Measurements from ENCODE around the gene SNX27. TPM values are rescaled to one million over a fixed set of nuclear protein-coding genes. Genes with fewer than 3 reads are reported as not detected.
"Not testable (repeated sequence)": the region's sequence is repeated elsewhere in the genome, so short reads cannot be mapped to it uniquely, and the experiment has no call there.

The SNX27 gene
- total RNA-seq, 1 donor from 2014 or later: 33.9 TPM

DNA sequence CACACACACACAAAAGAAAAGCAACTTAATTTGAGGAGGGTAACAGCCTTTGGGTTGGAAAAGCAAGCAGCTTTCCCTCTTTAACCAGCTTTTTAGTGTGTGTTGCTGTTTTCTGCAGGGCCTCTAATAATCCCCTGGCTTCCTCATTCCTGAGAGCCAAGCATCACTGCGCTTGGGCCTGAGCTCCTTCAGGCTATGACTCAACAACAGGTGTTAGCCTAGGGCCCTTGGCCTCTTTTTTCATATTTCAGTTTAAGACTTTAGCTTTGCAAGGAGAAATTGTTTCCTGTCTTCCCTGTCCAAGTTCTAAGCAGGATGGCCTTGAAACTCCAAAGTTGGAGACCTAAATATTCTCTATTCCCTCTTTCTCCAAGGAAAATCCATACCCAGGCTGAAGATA, 26.2 kb upstream of the SNX27 start:
- H3K4me3 Mint-ChIP-seq (ENCODE audit: unreplicated experiment): no peak overlapping the region
- TF ChIP-seq, protein P1, sequence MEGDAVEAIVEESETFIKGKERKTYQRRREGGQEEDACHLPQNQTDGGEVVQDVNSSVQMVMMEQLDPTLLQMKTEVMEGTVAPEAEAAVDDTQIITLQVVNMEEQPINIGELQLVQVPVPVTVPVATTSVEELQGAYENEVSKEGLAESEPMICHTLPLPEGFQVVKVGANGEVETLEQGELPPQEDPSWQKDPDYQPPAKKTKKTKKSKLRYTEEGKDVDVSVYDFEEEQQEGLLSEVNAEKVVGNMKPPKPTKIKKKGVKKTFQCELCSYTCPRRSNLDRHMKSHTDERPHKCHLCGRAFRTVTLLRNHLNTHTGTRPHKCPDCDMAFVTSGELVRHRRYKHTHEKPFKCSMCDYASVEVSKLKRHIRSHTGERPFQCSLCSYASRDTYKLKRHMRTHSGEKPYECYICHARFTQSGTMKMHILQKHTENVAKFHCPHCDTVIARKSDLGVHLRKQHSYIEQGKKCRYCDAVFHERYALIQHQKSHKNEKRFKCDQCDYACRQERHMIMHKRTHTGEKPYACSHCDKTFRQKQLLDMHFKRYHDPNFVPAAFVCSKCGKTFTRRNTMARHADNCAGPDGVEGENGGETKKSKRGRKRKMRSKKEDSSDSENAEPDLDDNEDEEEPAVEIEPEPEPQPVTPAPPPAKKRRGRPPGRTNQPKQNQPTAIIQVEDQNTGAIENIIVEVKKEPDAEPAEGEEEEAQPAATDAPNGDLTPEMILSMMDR (IDR thresholded peaks at IDR 0.05): no peak
- peaks cover 5% of the 10 kb centered on the region for H3K36me3 Mint-ChIP-seq (ENCODE audit: unreplicated experiment)
- H3K9me3 Mint-ChIP-seq (ENCODE audit: unreplicated experiment): peaks cover under 1% of the 10 kb centered on the region
- H3K4me1 Mint-ChIP-seq (ENCODE audit: unreplicated experiment): peaks cover 5% of the 10 kb centered on the region
- DNase-seq (ENCODE audit: extremely low spot score, unreplicated experiment): no peak
- no peak overlapping the region for H3K27ac Mint-ChIP-seq (ENCODE audit: unreplicated experiment)
- peaks cover 3% of the 10 kb centered on the region for H3K27me3 Mint-ChIP-seq (ENCODE audit: unreplicated experiment)

DNA sequence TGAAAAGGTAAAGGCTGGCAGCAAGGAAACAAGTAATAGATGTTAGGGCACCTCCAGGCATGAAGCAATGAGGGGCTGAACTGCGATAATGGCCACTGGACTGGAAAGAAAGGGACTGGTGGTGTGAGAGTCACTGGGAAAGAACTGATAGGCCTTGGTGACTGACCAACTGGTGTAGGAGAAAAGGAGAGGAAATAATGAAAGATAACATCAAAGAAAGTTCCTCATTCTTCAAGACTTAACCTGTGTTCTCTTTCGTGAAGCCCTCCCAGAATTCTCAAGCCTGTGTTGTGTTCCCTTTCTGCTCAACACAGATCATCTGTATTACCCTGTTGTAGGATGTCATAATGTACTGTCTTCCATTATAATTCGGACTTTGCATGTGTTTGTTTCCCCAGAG, 20.9 kb upstream of the SNX27 start:
- H3K27ac Mint-ChIP-seq (ENCODE audit: unreplicated experiment): no peak overlapping the region
- H3K9me3 Mint-ChIP-seq (ENCODE audit: unreplicated experiment): peaks cover 12% of the 10 kb centered on the region
- peaks cover 9% of the 10 kb centered on the region for H3K4me1 Mint-ChIP-seq (ENCODE audit: unreplicated experiment)
- DNase-seq (ENCODE audit: extremely low spot score, unreplicated experiment): no peak
- H3K36me3 Mint-ChIP-seq (ENCODE audit: unreplicated experiment): no peaks in the 10 kb centered on the region
- H3K27me3 Mint-ChIP-seq (ENCODE audit: unreplicated experiment): peaks cover 3% of the 10 kb centered on the region
- TF ChIP-seq, protein P1 (IDR thresholded peaks at IDR 0.05): no peak
- H3K4me3 Mint-ChIP-seq (ENCODE audit: unreplicated experiment): no peak overlapping the region

DNA sequence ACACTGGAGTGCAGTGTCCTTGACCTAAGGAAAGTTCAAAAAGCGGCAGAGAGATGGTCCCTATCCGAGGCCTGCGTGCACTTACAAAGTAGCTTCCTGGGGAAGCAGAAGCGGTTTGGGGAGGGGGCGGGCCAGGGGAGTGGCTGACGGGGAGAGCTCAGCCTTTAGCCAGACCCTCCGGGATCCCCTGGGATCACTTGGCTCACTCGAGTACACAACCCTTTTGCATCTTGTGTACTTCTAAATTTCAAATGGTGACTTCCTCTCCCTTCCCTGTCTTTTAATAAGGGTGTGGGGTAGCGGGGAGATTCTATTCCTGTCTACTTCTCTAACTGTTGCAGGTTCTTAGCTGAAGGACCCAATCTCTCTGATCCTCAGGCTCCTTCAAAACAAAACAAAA, 18.1 kb upstream of the SNX27 start:
- Mint-ChIP-seq H3K27me3 (ENCODE audit: unreplicated experiment) (peaks cover 3% of the 10 kb centered on the region), H3K36me3 (ENCODE audit: unreplicated experiment) (no peaks in the 10 kb centered on the region), H3K27ac (ENCODE audit: unreplicated experiment) (no peak overlapping the region), H3K4me3 (ENCODE audit: unreplicated experiment) (peak overlapping the region; percentile 34), H3K4me1 (ENCODE audit: unreplicated experiment) (peaks cover 24% of the 10 kb centered on the region), H3K9me3 (ENCODE audit: unreplicated experiment) (peaks cover 12% of the 10 kb centered on the region)
- TF ChIP-seq, protein P1 (IDR thresholded peaks at IDR 0.05): no peak
- no peak for DNase-seq (ENCODE audit: extremely low spot score, unreplicated experiment)

- no peak for DNase-seq (ENCODE audit: extremely low spot score, unreplicated experiment)
- no peak overlapping the region for H3K27ac Mint-ChIP-seq (ENCODE audit: unreplicated experiment)
- peak overlapping the region; percentile 34 for H3K4me3 Mint-ChIP-seq (ENCODE audit: unreplicated experiment)
- TF ChIP-seq, protein P1 (IDR thresholded peaks at IDR 0.05): peak; percentile 95
- H3K36me3 Mint-ChIP-seq (ENCODE audit: unreplicated experiment): no peaks in the 10 kb centered on the region
- peaks cover 3% of the 10 kb centered on the region for H3K27me3 Mint-ChIP-seq (ENCODE audit: unreplicated experiment)
- peaks cover 24% of the 10 kb centered on the region for H3K4me1 Mint-ChIP-seq (ENCODE audit: unreplicated experiment)
- H3K9me3 Mint-ChIP-seq (ENCODE audit: unreplicated experiment): peaks cover 12% of the 10 kb centered on the region
Observed at GRCh38 chr1:151594143-151594625, 17.7 kb upstream of the SNX27 start.

GRCh38 chr1:151596166-151596953, 15.5 kb upstream of the SNX27 start:
- no peaks in the 10 kb centered on the region for H3K36me3 Mint-ChIP-seq (ENCODE audit: unreplicated experiment)
- no peak overlapping the region for H3K4me3 Mint-ChIP-seq (ENCODE audit: unreplicated experiment)
- peak overlapping the region; percentile 44 for H3K27ac Mint-ChIP-seq (ENCODE audit: unreplicated experiment)
- no peaks in the 10 kb centered on the region for H3K27me3 Mint-ChIP-seq (ENCODE audit: unreplicated experiment)
- DNase-seq (ENCODE audit: extremely low spot score, unreplicated experiment): no peak
- peaks cover 24% of the 10 kb centered on the region for H3K4me1 Mint-ChIP-seq (ENCODE audit: unreplicated experiment)
- peaks cover 4% of the 10 kb centered on the region for H3K9me3 Mint-ChIP-seq (ENCODE audit: unreplicated experiment)
- TF ChIP-seq, protein P1 (IDR thresholded peaks at IDR 0.05): no peak

DNA sequence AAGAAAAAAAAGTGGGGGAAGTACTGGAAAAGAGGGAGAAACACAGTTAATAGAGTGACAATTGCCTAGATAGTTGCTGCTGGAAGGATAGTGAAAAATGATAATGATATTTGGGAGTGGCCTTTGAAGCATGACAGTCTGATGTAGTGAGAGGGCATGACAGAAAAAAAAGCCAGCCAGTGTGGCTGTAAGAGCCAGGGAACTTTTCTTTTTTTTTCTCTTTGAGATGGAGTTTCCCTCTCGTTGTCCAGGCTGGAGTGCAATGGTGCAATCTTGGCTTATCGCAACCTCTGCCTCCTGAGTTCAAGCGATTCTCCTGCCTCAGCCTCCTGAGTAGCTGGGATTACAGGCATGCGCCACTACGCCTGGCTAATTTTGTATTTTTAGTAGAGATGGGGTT, 9.3 kb upstream of the SNX27 start:
- not testable (repeated sequence) for H3K36me3 Mint-ChIP-seq (ENCODE audit: unreplicated experiment); H3K27me3 Mint-ChIP-seq (ENCODE audit: unreplicated experiment); DNase-seq (ENCODE audit: extremely low spot score, unreplicated experiment); H3K4me1 Mint-ChIP-seq (ENCODE audit: unreplicated experiment); H3K4me3 Mint-ChIP-seq (ENCODE audit: unreplicated experiment); H3K9me3 Mint-ChIP-seq (ENCODE audit: unreplicated experiment); H3K27ac Mint-ChIP-seq (ENCODE audit: unreplicated experiment)

Data from osteocyte (in vitro differentiated cells).